Astrocyte (in vitro differentiated cells and primary cell): ENCODE measurements around the gene ZC3H12C.

ENCODE experiments used
- EZH2 ChIP-seq: IDR thresholded peaks from 2 replicates; pipeline ENCODE4 v1.6.1; 2012; ENCODE audit warnings: mild to moderate bottlenecking, low read length, inconsistent platforms; ENCODE audit not compliant: insufficient read depth
- TF ChIP-seq, protein P1 (sequence below): IDR thresholded peaks from 2 replicates; pipeline ENCODE4 v1.5.1; 2011; ENCODE audit warnings: low read depth, mild to moderate bottlenecking, inconsistent platforms, low read length, moderate library complexity; ENCODE audit not compliant: insufficient read depth

DNA sequence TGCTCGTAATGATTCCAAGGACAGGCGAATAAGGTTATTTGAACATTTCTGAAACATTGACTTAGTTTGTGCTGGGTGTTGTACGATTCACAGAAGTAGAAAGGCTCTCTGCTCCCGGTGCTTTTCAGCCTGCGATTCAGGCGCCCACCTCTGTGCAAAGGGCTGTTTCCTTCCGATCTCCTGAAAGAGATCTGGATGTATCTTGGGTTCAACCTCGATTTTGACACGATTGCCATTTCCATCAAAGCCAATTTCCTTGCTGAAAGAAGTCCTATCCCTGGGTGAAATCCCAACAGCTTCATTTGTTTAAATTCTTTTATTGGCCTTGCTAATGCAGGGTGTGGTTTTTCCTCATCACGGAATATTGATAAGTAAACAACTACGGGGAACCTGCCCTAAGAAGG, 1.1 kb upstream of the ZC3H12C start:
- TF ChIP-seq, protein P1, sequence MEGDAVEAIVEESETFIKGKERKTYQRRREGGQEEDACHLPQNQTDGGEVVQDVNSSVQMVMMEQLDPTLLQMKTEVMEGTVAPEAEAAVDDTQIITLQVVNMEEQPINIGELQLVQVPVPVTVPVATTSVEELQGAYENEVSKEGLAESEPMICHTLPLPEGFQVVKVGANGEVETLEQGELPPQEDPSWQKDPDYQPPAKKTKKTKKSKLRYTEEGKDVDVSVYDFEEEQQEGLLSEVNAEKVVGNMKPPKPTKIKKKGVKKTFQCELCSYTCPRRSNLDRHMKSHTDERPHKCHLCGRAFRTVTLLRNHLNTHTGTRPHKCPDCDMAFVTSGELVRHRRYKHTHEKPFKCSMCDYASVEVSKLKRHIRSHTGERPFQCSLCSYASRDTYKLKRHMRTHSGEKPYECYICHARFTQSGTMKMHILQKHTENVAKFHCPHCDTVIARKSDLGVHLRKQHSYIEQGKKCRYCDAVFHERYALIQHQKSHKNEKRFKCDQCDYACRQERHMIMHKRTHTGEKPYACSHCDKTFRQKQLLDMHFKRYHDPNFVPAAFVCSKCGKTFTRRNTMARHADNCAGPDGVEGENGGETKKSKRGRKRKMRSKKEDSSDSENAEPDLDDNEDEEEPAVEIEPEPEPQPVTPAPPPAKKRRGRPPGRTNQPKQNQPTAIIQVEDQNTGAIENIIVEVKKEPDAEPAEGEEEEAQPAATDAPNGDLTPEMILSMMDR, result no peak
- no peak for TF ChIP-seq EZH2
